AG04449 (cell line): ENCODE data around the gene LCN10.

Experiments
- CTCF ChIA-PET: fragments of 350-600 bp; formaldehyde crosslinking; extraction: SDS; loops from one replicate; lab custom pipeline; 2021; ENCODE audit warnings: antibody characterized with exemption; lab: Yijun Ruan, JAX
- POLR2A ChIA-PET: fragments of 400-600, 350-600 bp; formaldehyde crosslinking; extraction: SDS; loops from one replicate; lab custom pipeline; 2020; ENCODE audit warnings: antibody characterized with exemption, inconsistent platforms; lab: Yijun Ruan, JAX
- DNase-seq: peaks from one replicate; pipeline ENCODE4 v3.0.0-alpha.2; 2010; ENCODE audit warnings: low read depth, low spot score
- H3K4me3 ChIP-seq: 2 replicates; pipeline ENCODE4 v1.5.1; 2011; ENCODE audit warnings: low read depth, mild to moderate bottlenecking, control low read depth, low read length
- CTCF ChIP-seq: IDR thresholded peaks from one replicate; pipeline ENCODE4 v1.5.1; 2011; ENCODE audit warnings: mild to moderate bottlenecking, moderate library complexity, low read length, control low read depth, inconsistent platforms; ENCODE audit not compliant: insufficient read depth; ENCODE audit errors: missing control alignments

The LCN10 gene

GRCh38 chr9:136743639-136744211 lies 985 bp upstream of the LCN10 start:
- ChIA-PET CTCF (interaction anchor here (1.4 to 2.5 kb wide), 3 partner anchors 15 to 16 kb away, joined by 3 to 9 read pairs (median 4); partner anchors contain the start of gene LCN8), POLR2A (interaction anchor here (1.5 to 2.1 kb wide), 2 partner anchors 16 kb away, joined by 3 to 17 read pairs; no protein-coding TSS in a partner anchor)
- no peak for DNase-seq
- H3K4me3 ChIP-seq, result no peak overlapping the region
- TF ChIP-seq CTCF, result no peak

- ChIA-PET POLR2A (interaction anchor here (1.4 to 1.5 kb wide), 2 partner anchors 14 kb away, joined by 3 to 6 read pairs; no protein-coding TSS in a partner anchor), CTCF (interaction anchor here (0.7 to 1.4 kb wide), 4 partner anchors 9 to 29 kb away, joined by 3 to 6 read pairs (median 4); no protein-coding TSS in a partner anchor)
- no peak for TF ChIP-seq CTCF
- no peak for DNase-seq
- H3K4me3 ChIP-seq, result no peak overlapping the region
Measured at GRCh38 chr9:136741883-136742571, 713 bp downstream of the LCN10 start.

GRCh38 chr9:136740971-136741882 lies 1.5 kb downstream of the LCN10 start:
- no peak for DNase-seq
- POLR2A ChIA-PET, result interaction anchor here (1.4 kb wide), 1 partner anchor 13 kb away, joined by 6 read pairs; no protein-coding TSS in a partner anchor
- H3K4me3 ChIP-seq, result no peak overlapping the region
- CTCF ChIA-PET, result interaction anchor here (0.5 to 1.4 kb wide), 4 partner anchors 10 to 105 kb away, joined by 3 to 6 read pairs (median 4); no protein-coding TSS in a partner anchor
- TF ChIP-seq CTCF, result no peak

- no peak for DNase-seq
- CTCF ChIA-PET, result interaction anchor here (0.5 kb wide), 1 partner anchor 105 kb away, joined by 3 read pairs; no protein-coding TSS in a partner anchor
- POLR2A ChIA-PET, result interaction anchor here (1.4 kb wide), 1 partner anchor 12 kb away, joined by 6 read pairs; no protein-coding TSS in a partner anchor
- H3K4me3 ChIP-seq, result no peak overlapping the region
- TF ChIP-seq CTCF, result no peak
Measured at GRCh38 chr9:136740491-136740890, 2.2 kb downstream of the LCN10 start.

GRCh38 chr9:136740069-136740468 lies 2.7 kb downstream of the LCN10 start:
- ChIA-PET CTCF (no interaction called here), POLR2A (no interaction called here)
- no peak for DNase-seq
- no peak overlapping the region for H3K4me3 ChIP-seq
- TF ChIP-seq CTCF, result no peak
